Glomerular visceral epithelial cell (primary cell): ENCODE results near the gene LPAR1.
"Not testable (repeated sequence)": the region's sequence is repeated elsewhere in the genome, so short reads cannot be mapped to it uniquely, and the experiment has no call there.

Experiments
- DNase-seq: peaks from one replicate; pipeline ENCODE4 v3.0.0-alpha.2; 2016; ENCODE audit errors: extremely low spot score

The LPAR1 gene, protein sequence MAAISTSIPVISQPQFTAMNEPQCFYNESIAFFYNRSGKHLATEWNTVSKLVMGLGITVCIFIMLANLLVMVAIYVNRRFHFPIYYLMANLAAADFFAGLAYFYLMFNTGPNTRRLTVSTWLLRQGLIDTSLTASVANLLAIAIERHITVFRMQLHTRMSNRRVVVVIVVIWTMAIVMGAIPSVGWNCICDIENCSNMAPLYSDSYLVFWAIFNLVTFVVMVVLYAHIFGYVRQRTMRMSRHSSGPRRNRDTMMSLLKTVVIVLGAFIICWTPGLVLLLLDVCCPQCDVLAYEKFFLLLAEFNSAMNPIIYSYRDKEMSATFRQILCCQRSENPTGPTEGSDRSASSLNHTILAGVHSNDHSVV

DNA sequence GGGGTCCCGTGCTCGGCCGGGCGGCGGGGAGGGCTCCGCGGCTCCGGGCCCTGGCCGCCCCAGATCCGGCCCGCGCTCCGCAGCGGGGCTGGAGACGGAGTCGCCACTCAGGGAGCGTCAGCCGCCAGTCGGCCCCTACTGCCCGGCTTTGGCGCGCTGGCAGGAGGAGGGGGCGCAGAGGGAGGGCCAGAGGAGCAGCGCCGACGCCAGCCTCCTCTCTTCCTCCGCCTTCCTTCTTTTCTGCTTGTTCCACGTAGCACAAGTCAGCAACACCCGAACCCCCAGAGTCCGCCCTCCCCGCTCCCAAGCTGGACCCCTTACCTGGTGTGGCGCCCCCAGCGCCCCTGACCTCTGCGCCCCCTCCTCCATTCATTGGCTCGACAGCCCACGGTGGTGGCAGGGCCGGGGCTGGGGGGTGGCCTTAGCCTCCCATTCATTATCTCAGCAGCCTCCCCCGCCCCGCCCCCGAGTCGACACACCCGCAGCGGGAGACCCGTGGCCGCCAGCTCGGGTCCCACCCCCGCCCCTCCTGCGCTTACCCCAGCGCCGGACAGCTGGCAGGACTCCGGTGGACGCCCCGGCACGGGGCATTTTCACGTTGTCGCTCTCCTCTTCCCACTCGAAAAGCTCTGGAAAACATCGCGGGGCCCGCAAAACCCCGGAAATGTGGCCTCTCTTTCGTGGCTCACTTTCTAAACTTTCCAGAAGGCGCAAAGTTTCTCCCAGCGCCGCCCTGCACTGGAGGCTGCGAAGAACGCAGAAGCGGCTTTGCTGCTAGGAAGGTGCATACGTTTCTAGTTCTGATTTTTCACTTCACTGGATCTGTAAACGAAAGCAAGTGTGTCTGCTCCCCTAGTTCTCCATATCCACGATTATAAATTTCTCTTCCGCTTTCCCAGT, at the start of gene LPAR1:
Gene LPAR1, minus strand, starts transcription at position 140 of the 900 bp plus-strand sequence. CDS start 66,353 bp downstream, outside the sequence.
- DNase-seq: peak; percentile 63

DNA sequence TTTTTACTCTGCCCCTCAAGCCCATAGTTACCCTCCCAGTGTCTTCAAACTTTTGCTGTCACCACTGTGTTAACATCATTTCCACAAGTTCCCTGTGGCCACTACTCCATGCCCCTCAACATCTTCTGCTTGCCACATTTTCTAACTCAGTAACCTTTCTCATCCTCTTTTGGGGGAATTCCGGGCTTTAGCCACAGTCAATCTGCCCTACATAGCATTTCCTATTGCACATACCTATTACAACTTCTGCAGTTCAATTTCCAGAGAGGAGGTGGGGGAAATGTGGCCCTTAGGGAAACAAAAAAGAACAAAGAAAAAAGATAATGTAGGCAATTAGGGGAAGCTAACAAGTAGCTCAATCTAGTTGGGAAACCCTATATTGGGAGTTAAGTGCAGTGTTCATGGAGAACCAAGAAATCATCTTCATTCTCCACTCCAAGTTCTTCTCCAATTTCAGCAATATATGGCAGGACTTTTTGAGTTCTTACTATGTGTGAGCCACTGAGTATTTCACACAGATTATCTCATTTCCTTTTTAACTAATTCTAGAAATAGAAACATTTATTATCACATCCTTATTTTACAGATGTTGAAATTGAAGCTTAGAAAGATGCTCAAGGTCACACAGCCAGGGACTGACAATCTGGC, 40.2 kb upstream of the LPAR1 start:
- DNase-seq: peak; percentile 5

DNA sequence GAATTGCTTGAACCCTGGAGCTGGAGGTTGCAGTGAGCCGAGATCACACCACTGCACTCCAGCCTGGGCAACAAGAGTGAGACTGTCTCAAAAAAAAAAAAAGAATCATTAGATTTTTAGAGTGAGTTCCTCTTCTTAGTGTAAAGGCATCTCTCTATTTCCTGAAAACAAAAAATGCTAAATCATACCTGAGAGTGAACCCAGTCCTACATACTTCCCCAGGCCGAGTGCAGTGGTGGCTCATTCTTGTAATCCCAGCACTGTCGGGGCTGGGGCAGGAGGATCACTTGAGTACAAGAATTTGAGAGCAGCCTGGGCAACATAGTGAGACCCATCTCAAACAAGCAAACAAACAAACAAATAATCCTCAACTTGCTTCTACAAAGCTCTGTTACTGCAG, 38.2 kb upstream of the LPAR1 start:
- DNase-seq: no peak

DNA sequence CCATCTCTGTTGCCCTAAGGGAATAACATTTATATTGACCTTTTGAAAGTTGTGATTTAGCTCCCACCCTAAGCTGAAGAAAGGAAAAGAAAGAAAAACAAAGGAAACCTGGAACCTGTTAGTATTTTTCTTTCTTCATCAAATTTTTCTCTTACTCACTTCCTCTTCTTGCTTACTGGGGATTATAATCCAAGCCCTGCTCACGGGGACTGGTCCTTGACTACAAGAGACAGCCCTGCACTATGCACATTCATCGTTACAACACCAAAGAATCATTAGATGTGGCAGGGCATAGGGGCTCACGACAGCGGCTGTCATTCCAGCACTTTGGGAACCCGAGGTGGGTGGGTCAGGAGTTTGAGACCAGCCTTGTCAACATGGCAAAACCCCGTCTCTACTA, 37.8 kb upstream of the LPAR1 start:
- DNase-seq: no peak

DNA sequence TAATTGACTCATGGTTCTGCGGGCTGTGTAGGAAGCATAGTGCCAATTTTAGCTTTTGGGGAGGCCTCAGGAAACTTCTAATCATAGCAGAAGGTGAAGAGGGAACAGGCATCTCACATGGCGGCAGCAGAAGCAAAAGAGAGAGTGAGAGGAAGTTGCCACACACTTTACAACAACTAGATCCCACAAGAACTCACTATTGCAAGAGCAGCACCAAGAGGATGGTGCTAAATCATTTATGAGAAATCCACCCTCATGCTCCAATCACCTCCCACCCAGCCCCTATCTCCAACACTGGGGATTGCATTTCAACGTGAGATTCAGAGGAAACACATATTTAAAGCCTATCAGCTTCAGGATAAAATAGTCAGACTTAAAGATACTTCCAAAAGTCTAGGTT, 36.1 kb upstream of the LPAR1 start:
- no peak for DNase-seq

DNA sequence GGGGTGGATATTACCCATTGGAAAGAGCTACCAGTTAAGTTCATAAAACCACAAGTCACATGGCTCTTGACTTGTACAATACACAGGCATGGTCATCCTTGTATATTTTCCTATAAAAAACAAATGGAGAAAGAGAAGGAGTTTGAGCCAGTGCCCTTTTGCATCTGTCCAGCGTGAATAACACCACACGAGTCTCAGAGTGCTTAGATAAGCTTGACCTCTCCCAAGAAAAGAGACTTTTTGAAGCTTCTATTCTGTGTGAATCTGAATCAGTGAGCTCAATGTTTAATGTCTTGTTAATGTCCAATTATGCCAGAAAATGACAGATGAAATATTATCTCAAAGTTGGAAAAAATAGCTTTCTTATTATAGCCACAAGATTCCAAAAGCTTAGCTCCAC, 30.9 kb upstream of the LPAR1 start:
- DNase-seq: no peak

DNA sequence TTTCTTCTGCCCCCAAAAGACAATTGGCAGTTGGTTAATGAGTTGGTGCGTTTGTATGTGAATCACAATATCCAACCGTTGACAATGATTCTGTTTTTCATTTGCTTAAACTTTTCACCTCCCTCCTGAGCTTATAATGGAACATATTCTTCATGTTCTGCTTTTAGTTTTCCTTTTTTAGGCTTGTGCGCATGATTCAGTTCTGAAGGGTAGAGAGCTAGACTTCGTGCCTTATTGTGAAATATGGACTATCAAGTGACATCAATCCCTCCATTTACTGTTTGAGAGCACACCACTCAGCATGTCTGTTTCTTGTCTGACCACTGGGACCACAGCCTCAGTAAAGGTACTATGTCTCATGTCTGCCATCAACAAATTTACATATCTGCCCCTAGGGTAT, 30.5 kb upstream of the LPAR1 start:
- no peak for DNase-seq

DNA sequence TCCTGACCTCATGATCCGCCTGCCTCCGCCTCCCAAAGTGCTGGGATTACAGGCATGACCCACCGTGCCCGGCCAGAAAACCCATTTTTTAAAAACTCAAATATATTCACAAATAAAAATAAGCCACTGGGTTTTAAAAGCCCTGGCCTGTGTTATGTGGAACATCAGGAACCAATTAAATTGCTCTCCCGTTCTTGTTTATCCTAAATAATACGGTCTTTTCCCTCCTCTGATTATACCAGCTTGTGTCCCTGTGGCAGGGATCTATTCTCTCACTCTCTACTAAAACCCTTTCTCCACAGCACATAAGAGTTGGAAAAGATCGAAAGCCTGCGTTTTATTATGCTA, 30.1 kb upstream of the LPAR1 start:
- no peak for DNase-seq

DNA sequence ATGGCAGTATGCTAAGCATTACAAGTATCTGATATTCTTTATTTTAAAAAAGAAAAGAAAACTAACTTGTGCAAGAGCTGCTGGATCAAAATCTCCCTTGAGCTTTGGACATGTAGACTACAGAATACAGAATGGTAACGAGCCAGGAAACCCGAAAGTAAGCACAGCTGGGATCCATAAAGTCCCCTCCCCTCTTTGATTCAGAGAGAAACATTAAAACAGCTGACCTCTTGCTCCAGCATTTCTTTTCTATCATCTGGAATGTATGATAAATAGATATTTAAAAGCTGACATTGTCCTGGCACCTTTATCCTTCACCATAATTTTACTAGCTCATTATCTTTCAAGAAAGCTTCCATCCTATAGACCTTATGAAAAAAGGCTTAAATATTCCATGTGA, 28.2 kb upstream of the LPAR1 start:
- DNase-seq: no peak

DNA sequence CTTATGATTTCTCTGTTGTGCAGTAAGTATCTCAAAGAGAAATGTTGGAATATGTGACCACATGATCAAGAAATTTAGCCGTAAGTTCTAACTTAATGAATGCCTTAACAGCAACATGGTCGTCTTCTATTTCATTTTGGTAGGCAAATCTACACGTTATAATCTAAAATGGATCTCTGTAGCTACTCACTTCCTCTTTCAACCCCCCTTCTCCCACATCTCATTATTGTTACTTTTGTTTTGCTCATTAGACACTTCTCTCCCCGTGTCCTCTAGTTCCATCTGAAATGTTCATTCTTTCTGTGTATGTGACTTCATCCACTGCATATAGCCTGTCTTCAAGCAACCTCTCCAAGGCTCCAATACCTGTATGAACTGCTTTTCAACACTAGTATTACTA, 27.1 kb upstream of the LPAR1 start:
- no peak for DNase-seq

DNA sequence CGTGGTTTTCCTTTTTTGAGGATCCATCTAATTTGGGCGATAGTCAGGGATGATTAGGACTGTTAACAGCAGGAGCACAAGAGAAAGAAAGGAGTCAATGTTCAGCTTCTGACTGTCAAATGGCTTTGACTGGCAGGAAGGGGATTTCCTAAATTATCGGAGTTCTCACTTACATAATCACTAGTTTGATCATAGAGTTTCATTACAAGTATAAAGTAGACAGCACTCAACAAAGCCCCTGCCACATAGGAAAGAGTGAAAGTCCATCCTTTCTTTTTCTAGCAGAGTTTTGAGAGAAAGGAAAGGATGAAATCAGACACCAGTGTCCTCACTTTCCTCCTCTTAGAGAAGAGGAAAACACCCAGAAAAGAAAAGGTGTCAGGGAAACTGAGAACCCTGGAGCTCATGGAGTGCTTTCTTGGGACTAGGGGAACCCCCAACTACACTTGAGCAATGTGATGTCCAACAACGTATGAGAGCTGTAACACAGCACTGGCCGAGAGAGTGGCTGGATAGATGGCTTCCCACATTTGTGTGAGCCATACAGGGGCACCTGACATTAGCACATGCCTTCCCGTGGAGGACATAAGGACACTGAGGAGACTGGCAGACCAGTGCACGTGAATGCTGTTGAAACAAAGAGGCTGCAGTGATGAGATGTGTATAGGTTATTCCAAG, 26.0 kb upstream of the LPAR1 start:
- no peak for DNase-seq

DNA sequence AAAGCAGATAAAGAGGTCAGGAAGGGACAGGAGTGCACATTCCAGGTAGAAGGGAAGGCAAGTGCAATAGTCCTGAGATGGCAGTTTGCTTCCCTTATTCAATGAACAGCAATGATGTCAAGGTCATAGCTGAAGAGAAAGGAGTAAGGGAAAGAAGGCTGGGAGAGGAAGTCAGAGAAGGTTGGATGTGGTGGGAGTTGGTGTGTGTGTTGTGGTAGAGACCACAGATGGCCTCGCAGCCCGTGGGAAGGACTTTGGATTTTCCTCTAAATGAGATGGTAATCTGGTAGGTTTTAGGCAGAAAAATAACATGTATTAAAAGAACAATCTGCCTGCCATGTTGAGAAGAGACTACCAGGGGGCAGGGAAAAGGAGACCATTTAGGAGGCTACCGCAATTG, 25.1 kb upstream of the LPAR1 start:
- DNase-seq: no peak

DNA sequence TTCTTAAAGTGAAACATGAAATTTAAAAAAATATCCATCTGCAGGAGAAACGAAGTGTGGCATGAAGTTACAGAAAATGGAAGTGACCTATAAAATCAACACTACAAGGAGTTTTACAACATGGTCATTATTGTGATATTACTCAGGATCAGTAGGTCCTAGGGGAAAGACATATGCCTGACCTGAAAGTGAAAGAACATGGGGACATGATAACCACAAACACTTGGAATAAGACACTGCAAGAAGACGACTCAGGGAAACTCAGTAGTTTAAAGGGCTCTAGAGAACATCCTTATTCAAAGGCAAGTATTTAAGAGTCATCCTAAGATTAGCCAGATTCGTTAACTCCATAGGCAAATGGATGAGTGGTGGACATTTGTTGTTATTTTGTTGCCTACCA, 19.9 kb upstream of the LPAR1 start:
- no peak for DNase-seq

DNA sequence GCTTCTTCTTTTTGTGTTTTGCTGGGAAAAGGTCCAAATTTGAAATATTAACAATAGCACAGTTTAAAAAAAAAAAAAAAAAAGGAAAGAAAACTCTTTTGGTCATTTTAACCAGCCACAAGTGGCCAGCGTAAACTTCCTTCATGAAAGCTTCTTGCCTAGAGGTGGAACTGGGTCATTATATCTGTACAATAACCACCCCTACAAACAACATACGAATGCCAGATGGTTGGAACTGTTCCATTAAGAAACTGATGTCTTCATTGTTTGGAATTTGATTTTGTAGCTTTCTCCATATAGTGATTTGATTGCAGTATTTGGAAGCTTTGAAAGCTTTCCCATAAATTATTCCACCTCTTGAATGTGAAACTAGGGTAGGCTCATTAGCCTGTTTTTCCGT, 18.3 kb upstream of the LPAR1 start:
- no peak for DNase-seq

DNA sequence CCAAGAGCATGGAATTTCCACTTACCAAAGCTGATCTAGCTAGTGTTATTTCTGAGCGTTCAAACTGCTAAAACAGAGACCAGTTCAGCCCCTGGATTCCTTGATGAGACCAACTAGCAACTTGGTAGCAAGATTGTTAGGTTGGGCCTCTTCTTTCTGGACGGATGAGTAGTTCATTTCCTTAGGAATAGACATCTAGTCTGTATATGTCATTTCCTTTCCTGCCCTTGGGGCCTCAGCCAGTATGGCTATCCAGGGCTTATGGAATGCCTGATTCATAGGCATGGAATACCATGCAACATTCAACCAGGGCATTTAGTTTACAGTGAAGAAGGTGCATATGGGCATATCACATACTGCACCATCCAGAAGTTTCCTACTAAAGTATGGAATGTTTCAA, 14.5 kb upstream of the LPAR1 start:
- peak; percentile 20 for DNase-seq

DNA sequence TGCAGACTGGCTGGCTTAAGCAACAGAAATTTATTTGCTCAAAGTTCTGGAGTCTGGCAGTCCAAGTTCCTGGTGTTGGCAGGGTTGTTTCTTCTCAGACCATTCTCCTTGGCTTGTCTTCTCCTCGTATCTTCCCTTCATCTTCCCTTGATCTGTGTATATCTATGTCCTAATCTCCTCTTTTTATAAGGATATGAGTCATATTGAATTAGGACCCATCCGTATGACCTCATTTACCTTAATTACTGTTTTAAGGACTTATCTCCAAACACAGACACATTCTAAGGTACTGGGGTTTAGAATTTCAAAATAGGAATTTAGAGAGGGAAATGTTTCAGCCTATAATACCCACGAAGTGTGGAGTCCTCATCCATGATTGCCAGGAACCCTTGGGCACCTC, 13.1 kb upstream of the LPAR1 start:
- DNase-seq: no peak

DNA sequence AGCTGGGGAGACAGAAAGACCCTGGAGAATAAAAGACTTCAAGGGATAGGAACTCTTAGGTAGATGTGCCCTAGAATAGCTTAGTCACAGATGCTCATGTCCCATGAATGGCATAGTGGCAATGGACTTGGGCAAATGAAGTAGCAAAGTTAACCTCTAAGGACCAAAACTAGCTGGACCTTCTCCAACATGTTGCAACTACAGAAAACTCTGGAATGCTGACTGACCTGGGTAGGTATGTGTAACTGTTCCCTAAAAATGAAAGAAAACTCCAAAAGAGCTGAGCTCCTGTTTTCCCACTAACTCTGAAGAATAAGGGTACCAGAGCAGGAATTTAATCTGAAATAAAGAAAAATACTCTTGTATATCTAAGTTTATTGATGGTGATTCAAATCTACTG, 12.5 kb upstream of the LPAR1 start:
- DNase-seq: no peak

DNA sequence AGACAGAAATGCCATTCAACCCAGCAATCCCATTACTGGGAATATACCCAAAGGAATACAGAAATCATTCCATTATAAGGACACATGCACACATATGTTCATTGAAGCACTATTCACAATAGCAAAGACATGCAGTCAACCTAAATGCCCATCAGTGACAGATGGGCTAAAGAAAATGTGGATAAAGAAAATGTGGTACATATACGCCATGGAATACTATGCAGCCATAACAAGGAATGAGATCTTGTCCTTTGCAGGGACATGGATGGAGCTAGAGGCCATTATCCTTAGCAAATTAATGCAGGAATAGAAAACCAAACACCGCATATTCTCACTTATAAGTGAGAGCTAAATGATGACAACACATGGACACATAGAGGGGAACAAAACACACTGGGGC, 9.0 kb upstream of the LPAR1 start:
- not testable (repeated sequence) for DNase-seq

DNA sequence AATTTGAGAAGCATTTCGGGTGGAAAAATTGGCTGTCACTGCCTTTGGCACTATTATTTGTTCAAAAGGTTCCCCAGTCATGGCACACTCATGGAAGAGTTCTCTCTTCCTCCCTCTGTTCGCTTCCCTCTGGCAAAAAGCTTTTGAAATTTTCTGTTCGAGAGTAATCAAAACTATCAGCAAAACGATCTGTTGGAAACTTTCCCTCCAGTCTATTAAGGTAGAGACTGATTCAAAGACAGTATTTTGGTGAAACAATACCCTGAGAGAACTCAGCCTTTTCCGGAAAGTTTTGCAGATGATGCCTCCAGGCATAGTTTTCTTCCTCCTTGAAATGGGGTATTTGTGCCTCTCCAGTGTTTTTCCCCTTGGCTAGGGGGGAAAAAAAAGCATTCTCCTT, 3.6 kb upstream of the LPAR1 start:
- no peak for DNase-seq

DNA sequence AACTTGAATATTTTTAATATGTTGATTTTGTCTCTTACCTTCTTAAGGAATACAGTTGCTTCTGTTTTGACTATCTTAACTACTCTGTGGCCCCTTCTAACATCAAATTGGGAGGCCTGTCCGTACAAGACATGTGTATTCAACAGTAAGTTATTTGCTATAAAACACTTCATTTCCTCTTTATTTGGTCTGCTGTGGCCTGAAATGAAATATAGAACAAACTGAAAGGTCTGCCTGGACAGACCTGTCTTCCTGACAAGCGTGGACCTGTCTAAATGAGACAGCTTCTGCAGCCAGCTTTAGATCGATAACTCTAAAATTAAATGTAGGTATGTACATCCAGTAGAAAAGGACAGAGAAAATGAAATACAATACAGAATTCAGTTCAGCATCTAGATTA, 2.2 kb upstream of the LPAR1 start:
- no peak for DNase-seq

DNA sequence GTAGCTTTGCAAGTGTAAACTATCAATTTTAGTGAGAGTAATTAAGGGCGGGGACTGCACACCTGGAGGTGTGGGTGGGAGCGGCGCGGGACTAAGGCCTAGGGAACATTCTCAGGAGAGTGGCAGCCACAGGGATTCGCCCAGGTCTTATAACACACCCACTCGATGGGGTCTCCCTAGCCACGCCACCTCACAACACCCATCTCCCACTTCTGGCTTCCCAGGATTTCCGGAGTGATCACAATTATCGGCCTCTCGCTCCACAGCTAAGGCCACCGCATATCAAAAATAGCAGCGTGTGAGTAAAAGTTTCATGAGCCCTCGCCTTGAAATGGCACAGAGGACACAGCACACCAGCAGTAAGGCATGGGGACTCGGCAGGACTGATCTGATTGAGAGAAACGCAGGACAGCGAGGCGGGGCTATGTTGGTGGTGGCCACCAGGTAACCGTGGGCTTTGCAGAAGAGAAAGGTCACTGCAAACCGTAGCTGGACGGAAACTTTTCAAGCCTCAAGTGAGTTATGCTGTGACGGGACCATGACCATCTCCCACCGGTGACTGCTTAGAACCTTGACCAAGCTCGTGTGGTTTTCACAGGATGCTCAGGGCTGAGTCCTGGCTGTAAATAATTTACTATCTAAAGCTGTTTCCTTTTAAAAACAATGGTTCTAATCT, 1.1 kb upstream of the LPAR1 start:
- peak; percentile 66 for DNase-seq
